OCI-M1 (cell line): Measurements from ENCODE around the gene MTA3.

Source experiments
- DNase-seq: peaks from one replicate; lab custom pipeline; 2025; lab: John Stamatoyannopoulos, UW

The MTA3 gene

DNA sequence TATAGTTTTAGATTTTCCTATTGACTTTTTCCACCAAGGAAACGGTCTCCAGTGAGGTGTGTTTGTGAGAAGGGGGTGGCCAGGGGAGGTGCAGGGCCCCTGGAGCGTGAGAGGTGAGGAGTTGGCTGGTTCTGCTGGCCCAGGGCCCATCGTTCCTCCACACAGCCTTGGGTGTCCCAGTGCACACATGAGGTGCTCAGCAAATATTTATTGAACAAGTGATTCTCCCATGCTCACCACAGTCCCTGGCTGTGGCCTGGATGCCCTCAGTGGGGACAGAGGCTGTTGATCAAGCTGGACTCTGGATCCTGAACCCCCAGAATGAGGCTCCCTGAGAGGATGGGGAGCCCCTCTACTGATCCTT is 219.0 kb downstream of the MTA3 start:
- no peak for DNase-seq

DNA sequence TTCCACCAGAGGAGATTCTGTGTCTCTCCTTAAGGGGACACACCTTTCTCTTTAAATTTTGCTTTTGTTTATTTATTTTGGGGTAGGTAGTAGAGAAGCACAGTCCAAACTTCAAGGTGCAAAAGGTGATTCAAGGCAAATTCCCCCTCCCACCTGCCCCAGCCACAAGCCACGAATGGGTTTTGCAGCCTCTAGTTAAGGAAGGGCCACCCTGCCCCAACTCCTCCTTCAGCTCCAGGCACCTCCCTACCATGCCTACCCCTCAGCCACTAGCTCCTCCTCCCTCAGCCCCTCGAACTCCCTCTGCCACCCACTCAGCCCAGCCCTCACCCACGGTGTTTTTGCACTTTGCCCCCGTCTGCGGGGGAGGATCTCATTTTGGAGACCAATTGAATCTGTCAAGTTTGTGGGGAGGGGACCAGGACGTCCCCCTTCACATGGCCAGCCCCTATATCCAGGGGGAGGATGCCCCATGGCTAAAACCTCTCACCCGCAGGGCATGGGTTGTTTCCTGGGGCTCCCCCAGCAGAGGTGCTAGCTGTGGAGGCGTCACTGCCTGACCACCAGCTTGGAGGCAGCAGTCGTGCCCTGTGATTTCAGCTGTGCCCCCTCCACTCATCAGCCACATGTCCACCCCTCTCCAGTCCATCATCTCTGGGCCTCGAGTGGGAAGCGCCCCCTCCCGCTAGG is 219.5 kb downstream of the MTA3 start:
- no peak for DNase-seq

DNA sequence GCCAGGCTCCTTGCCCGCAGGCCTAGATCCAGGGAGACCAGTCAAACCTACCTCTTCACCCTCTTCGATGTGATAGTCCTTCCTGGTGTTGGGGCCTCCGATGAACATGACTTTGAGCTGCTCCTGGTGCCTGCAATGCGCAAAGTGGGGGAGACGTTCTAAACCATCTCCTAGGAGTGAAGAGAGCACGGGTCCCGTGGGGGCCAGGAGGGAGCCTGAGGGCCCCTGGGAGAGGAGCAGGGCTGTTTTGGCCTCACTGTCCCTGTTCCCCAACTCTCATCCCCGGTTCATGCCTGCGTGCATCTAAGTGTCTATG is 220.0 kb downstream of the MTA3 start:
- no peak for DNase-seq

DNA sequence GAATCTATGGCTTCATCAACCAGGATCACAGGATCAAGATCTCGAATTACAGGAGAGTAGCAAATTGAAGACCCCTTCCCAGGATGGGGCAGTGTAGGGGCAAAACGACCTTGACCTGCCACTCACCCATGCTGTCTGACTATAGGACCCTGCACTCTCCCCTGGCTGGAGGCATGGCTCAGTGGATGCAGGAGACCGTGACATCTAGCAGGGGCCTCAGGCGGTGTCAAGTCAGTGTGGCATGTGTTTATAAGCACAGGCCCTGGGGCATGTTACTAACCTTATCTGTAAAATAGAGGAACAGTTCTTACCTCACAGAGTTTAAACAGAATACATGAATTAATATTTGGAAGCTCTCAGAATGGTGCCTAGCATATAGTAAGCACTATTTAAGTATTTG is 220.4 kb downstream of the MTA3 start:
- peak; percentile 6 for DNase-seq

DNA sequence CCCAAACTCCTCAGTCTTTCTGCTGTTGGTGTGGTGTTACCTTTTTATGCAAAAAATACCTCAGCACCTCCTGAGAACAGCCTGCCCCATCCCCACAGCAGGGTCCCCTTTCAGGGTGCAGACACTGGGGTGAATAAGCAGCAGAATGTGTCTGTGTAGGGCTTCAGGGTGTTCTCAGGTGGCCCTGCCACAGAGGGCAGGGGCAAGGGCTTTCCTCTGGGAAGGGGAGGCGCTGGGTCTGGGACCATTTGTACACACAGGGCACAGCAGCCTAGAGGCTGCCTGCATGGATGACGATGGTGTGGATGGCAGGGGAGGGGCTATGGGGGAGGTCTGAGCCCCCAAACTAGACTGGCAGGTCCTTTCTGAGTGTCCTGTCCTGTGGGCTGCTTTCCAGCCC is 221.3 kb downstream of the MTA3 start:
- no peak for DNase-seq

DNA sequence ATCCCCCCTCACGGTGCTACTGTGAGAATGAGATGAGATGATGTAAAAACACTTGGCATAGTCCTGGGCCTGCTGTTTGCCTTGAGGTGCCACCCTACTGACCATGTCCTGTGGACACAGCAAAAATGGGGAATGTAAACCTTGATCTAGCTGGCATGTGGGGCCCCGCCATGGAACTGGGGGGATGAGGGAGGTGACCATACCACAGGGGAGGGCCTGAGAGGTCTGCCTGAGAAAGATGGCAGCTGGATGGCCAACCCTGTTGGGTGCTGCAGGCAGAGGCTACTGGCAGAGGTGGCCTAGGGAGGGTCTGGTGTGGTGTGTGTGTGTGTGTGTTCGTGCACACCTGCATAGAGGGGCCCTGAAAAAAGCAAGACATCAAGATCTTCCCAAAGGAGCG is 223.2 kb downstream of the MTA3 start:
- no peak for DNase-seq

DNA sequence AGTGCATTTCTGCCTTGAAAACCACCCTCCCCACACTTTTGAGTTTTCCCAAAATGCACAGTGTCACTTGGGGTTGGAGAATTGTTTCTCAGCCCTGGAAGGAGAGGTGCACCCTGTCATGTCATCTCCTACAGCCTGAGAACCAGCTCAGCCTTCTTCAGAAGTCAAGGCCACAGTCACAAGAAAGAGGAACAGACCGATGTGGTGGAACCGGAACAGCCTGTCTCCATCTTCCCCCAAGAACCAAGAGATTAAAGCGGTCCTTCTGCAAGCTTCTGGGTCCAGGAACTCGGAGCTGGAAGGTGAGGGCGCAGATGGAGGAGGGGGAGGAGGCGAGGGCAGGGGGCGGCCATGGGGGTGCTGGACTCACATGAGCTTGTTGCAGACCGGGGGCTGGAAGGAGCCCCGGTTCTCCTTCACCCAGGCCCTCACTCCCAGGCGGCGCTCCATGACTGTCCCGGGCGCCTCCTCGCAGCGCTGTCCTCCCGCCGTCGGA is 223.7 kb downstream of the MTA3 start:
- no peak for DNase-seq

DNA sequence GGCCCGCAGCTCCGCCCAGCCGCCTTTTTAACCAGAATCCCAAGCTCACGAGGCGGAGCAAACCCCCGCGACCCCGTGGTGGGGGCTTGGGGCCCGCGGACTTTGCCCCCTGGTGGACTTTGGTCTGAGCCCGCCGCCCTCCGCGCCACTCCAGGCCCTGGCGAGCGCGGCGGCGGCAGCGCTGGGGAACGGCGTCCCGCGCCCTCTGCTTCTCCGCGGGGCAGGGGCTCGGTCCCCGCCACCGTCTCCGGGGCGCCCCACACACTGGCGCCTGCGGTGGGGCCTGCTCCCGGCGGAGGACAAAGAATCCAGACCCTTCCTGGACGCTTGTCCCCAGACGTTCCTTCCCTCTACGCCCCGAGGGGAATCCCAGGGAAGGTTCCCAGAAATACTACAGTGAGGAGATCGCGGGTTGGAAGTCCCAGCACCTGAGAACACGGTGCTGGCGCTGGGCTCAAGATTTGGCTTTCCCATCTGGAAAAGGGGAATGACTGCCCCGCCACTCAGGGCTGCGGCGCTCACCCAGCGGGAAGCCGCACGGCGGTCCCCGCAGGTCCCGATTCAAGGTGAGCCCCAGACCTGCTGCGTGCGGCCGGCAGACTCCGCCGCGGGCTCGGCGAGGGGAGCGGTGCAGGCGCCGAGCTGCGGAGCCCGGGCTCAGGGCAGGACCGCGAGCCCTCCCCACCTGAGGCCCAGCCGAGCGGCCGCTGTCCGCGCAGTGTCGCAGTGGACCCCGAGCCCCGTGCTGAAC is 224.3 kb downstream of the MTA3 start, which contains the start of gene HAAO:
Gene HAAO, minus strand, starts transcription at position 1 of the 751 bp plus-strand sequence. CDS start 47 bp downstream, outside the sequence.
- no peak for DNase-seq

DNA sequence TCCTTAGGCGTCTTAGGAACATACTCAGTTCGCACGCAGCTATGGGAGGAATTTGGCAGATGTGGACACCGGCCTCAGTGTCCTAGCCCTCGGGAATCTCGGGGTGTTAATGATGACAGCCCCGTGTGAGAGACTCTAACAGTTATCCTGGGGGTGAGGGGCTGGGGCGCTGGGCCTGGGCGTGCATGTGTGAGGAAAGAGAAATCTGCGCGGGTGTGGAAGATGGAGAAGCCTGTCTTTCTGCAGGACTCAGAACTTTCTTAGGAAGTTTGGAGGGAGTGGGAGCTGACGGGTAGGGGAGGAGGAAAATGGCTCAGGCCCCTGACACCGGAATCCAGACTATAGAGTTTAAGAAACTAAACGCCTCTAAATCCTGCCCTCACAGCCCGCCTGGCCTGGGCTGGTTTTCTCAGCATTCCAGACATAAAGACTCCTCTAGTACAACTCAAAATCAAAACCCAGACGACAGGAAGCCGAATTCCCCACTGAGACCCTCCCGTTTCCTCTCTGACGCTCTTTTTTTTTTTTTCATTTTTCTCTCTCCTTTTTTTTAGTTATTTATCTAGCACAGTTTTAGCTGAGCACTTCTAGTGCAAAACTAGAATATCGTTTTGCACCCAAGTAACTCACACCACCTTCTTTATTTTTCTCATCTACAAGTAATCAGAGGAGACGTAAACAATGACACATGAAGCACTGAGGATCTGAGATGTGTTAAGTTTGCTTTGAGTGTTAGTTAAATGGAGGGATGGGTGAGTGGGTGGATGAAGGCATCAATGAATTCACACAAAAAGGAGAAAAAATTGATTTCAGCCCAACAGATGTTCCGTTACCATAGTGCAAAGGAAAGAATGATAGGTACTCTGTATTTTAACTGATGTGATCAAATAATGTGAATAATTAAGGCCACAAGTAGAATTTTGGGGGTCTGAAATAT is 225.2 kb downstream of the MTA3 start:
- DNase-seq: no peak

DNA sequence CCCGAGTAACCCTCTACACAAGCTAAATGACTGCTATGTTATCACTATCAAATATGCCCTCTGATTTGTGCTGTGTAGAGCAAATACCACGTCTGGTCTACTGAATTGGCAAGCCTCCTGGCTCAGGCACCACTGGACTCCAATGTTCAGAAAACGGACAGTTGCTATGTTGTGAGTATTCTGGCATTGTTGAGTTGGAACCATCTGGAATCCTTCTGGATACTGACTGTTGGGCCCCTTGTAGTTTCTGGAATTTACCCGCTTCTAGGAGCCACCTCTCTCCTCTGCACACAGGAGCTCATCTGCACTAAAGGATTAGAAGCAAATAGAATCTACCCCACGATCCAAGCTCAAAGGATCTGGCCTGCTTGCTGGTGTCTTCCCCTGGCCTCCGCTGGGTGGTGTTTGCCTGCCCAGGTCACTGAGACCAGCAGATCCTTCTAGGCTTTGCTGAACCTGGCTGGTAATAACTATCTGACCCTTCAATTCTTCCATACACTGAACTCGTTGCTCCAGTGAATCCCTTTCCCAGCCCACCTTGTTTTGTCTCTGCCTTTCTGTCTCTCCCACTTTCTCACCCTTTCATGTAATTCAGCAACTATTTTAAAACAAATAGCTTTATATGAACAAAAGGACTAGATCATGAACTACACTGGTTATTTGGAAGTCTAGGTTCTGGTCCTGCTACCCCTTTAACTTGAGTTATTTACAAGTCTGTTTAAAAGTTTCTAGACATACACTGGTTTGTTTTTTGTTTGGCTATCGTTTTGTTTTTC is 226.0 kb downstream of the MTA3 start:
- peak; percentile 48 for DNase-seq

DNA sequence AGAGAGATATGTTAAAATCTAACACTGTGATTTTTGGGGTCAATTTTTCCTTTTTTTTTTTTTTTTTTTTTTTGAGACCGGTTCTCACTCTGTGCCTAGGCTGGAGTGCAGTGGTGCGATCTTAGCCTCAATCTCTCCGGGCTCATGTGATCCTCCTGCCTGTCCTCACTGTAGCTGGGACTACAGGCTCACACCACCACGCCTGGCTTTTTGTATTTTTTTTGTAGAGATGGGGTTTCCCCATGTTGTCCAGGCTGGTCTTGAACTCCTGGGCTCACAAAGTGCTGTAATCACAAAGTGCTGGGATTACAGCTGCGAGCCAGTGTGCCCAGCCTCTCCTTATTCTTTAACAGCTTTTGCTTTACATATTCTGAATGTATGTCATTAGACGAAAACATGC is 226.8 kb downstream of the MTA3 start:
- no peak for DNase-seq

DNA sequence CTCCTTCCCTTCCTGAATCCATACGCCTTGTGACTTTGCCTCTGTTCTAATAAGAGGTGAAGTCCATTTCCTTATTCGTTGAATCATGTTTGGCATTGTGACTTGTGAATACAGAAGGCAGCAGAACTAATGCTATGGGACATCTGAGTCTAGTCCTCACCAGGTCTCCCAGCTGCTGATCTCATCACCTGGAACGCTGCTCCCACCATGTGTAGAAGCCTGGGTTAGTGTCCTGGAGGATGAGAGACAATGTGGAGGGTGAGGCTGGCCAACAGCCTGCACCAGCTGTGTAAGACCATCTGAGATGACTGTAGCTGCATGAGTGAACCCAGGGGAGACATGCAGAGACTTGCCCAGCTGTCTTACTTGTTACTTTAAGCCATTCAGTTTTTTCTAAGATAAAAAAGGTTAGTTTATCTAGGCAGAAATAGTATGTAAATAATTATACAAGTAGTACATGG is 227.4 kb downstream of the MTA3 start:
- DNase-seq: no peak

DNA sequence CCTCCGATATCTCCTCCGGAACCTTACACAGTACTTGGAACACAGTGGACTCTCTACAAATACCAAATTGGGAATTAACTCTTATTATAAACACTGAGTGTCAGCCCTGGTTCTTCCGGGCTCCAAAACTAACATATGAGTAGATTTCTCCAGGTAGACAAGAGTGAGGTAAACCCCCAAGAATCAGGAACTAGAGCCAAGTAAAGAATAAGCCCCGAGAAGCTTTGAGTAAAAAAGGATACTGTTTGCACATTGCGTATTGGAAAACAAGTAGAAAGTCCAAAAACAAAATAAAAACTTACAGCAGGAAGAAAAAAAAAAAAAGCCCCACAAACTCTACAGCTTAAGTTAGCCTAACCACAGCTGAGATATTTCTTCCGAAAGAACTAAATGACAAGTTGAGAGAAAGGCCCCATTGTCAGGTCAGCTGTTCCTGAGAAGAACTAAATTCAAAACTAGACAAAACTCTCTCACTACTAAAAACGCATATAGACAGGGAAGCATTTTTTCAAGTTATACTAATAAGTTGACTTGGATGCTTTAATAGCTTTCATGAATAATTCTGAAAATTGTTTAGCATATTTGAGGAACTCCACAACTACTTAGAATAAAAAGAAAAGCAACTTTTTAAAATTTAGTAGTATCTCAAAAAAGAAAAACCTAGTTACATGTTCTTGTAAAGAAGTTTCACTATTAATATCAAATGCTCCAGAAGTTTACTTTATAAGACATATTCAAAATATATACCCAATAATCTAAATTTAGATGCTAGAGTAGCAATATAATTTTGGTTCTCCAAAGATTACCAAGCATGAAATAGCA is 228.2 kb downstream of the MTA3 start:
- DNase-seq: no peak

DNA sequence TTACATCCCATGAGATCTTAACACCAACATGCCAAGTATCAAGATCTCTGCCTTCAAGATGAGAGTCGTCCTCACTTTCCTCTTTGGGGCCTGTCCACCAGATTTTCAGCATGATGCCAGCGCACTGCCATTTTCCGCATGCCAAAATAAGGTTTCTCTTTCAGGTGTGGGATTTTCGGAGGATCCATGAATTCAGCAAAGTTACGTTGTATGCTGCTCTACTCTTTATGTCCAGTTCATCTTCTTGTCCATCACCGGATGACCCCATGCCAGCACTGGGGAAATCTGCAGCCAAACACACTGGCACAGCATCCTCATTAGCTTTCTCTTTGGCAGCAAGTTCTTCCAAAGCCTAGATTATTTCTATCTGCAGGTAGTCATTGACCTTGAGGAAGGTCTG is 228.8 kb downstream of the MTA3 start:
- no peak for DNase-seq

DNA sequence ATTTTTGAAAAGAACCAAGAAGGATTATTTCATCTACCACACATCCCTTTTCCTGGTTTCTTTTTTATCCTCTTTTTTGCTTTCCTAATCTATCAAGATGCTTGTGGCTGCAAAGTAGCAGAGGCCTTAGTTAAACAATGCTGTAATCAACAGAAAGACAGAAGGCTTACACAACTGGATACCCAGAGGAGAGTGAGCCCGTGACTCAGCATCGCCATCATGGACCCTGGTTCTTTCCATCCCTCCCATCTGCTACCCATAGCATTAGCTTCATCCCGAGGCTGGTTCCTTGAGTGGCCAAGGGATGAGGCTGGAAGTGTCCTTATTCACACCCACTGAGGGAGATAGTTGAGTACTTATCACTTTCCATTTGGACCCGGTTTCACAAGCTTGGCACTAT is 231.4 kb downstream of the MTA3 start:
- DNase-seq: no peak

DNA sequence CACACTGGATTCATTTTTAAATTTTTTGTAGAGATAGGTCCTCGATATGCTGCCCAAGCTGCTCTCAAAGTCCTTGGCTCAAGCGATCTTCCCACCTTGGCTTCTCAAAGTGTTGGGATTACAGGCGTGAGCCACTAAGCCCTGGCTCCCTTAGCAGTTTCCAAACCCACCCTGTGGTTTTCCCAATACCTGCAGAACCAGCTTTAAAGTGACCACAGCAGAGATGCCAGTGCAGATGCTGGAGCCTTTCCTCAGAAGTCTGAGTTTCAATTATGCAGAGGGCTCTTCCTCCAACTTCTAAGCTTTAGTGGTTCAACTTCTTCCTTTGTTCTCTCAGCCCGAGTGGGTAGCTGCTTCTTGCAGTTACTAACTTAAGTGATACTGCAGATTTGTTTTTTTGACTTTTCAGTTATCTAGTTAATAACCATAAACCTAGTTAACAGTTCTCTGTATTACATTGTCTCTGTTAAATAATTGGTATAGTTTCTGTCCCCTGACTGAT is 232.1 kb downstream of the MTA3 start:
- DNase-seq: no peak

DNA sequence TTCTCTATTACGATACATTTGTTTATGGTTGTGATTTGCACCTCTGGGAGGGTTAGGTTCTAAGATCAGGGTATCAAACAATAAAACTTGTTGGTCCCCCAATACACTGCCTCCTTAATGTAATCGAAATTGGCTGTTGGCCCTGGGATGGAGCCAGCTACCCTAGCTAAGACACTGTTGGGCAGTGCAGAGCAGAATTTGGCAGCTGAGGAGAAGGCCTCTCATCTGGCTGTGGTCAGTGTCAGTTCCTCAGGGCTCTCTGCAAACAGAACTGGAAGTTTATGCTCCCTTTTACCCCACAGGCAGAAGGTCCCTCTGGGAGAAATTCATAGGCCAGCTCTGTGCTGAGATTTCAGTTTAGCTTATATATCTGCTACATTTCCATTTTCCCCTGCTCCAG is 232.5 kb downstream of the MTA3 start:
- DNase-seq: no peak

DNA sequence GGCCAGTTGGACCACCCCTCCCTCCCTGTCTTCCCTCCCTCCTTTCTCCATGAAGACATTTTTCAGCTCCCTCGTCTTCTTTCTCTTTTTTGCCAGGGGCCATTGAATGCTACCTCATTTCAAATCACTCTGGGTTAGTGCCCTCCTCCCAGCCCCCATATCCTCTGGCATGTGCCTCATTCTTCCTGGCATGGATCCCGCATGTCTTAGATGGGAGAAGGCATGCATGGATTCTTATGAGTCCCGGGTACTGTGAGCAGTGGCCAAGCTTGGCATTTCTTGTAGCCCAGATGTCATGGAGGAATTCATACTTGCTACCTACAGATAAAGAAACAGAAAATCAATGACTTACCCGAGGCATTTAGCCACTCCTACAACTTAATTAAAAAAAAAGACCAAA is 232.9 kb downstream of the MTA3 start:
- no peak for DNase-seq

DNA sequence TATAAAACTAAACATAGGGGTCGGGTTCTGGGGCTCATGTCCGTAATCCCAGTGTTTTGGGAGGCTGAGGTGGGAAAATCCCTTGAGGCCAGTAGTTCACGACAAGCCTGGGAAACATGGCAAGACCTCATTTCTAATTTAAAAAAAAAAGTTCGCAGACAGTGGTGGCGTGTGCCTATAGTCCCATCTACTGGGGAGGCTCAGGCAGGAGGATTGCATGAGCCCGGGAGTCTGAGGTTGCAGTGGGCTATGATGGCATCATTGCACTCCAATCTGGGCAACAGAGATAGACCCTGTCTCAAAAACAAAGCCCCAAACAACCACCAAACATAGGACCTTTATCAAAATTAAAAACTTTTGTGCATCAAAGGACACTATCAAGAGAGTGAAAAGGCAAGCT is 233.7 kb downstream of the MTA3 start:
- no peak for DNase-seq

DNA sequence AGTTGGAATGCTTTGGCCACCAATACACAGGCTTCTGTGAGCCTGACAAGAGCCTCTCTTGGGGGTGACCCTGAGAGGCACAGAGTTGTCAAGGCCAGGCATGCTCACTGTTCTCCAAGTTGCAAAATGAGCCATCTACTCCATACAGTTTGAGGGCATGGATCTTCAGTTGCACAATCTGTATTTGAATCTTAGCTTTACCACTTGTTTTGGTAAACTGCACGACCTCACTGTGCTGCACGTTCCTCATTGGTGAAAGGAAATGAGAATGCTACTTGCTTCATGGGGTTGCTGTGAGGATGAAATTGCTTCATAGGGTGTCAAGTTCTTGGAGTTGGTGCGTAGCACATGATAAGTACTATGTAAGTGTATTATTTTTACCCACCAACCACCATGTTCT is 235.9 kb downstream of the MTA3 start:
- DNase-seq: peak; percentile 22

DNA sequence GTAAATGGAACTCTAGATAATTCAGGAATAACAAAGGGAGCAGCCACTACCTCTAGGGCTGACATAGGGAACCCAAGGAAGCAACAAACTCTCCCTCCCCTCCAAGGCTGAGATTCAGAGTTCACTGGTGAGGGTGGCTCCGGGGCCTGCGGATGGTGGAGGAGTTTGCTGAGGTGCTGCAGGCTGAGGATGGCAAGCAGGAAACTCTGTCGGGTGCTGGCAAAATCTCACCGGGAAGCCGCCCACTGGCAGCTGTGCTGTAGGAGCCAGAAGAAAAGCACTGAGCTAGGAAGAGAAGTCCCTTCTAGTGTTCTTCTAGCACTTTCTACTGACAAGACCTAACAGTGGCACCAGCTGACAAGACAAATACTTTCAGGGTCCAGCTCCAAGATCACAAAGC is 236.5 kb downstream of the MTA3 start:
- DNase-seq: no peak
